HG03457 (cell line): ENCODE data around the gene CNTN4.

Experiments used
- ATAC-seq: cut with Tn5 transposase; IDR thresholded peaks from one replicate; pipeline ENCODE4 v1.9.1; 2021; ENCODE audit warnings: moderate number of reproducible peaks; ENCODE audit not compliant: unreplicated experiment

CNTN4 gene

DNA sequence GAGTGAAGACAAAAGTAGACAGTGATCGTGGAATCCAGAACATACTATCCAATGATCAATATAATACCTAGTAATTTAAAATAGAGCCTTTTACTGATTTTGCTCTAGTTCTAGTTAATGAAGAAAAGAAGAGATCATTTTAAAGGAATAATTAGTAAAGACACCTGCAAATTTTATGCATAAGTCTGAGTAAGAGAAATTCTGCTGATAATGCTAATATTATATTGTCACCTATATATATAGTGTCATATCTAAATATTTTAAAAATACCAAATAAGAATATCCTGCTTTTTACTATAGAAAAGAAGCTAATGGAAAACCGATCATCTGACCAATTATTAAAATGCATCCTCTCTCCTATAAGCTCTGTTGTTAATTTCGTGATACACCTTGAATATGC is 152.1 kb downstream of the CNTN4 start:
- no peak for ATAC-seq

DNA sequence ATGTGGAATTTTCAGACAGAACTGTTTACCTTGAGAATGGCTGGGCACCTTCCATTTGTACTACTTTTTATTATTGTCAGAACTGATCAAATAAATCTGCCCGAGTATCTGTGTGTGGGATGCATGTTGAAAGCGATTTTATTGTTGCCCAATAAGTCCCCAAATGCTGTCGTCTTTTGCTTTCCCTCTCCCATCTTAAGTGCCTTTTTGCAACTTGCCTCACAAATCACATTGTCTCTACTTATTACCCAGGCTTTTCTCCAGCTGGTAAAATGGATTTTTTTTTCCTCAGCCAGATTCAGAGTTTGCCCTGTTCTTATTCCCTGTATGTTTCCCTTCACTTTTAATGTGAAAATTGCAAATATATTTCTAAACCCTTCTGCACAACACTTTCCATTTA is 163.1 kb downstream of the CNTN4 start:
- ATAC-seq, result no peak

GRCh38 chr3:2262204-2262603 is 163.5 kb downstream of the CNTN4 start:
- no peak for ATAC-seq

GRCh38 chr3:2266606-2267005 is 167.9 kb downstream of the CNTN4 start:
- ATAC-seq, result no peak

GRCh38 chr3:2268779-2269178 is 170.1 kb downstream of the CNTN4 start:
- ATAC-seq, result no peak

GRCh38 chr3:2274526-2274925 is 175.9 kb downstream of the CNTN4 start:
- no peak for ATAC-seq

DNA sequence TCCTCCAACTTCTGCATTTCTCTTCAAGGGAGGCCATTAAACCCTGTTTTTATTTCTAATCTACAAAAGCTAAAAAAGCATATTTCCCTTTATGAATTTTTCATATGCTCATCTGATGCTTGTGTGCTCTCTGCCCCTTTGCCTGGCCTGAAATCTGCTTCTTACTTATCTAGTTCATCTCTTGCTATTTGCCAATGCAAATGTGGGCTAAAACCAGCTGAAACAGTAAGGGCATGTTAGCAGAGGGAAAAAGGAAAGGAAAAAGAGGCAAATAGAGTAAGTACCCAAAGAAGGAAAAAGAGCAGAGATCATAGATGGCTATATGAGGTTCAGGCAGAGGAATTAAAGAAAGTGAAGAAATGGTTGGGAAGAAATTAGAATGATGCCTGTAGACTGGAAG is 185.2 kb downstream of the CNTN4 start:
- ATAC-seq, result no peak

GRCh38 chr3:2300938-2301337 is 202.3 kb downstream of the CNTN4 start:
- ATAC-seq, result no peak

- no peak for ATAC-seq
Measured at GRCh38 chr3:2301361-2301760, 202.7 kb downstream of the CNTN4 start.

- no peak for ATAC-seq
Measured at GRCh38 chr3:2303566-2303965, 204.9 kb downstream of the CNTN4 start.

- no peak for ATAC-seq
Measured at GRCh38 chr3:2311022-2311421, 212.4 kb downstream of the CNTN4 start.

DNA sequence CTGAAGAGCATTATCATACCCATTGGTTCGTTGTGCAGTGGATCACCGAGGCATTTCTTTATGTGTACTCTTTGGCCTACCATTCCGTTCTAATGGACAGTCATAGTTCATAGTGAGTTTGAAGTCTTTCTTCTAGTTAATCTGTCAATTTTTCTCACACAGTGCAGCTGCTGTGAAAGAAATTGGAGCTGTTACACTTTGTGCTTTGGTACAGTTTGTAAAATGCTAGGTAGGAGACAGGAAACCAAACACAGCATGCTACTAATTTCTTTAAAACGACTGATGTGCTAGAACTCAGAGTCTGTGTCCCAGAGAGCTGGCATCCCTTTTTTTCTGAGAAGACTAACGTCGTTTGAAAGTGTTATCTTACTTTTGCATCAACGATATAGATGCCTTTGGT is 218.9 kb downstream of the CNTN4 start:
- no peak for ATAC-seq

DNA sequence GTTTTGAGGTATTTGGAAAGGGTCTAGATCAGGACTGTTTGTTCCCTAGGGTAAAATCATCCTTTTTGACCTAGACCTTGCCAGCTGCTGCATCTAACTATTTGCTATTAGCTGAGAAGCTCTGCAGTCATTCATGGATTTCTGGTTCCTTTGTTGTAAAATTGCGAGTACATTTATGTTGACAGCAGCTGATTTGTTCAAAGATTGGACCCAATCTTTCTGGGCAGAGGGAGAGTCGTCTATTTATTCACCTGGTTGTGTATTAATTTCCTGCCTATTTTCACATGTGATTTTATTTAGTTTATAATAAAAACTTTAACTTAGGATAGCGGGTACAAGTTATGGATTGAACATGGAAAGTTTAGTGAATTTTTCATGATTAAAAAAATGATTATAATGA is 236.3 kb downstream of the CNTN4 start:
- no peak for ATAC-seq

- no peak for ATAC-seq
Measured at GRCh38 chr3:2343031-2343682, 244.5 kb downstream of the CNTN4 start.

- ATAC-seq, result no peak
Measured at GRCh38 chr3:2352134-2352762, 253.6 kb downstream of the CNTN4 start.

DNA sequence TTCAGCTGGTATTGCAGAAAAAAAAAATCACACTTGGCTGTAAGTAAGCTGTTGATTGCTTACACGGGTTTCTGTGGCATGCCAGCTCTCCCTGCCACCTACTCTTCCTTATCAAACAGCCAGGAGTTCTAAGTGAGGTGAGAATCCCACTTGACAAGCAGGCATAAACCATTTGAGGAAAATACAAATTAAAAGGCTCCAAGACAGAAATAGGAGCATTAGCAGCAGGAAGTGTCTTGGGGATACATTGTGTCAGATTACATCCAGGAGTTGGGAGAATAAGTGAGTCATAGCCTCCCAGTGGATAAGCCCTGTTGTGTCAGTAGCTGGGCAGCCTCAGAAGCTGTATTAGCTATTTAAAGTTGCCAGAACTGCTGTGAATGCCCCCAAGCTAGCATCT is 256.0 kb downstream of the CNTN4 start:
- no peak for ATAC-seq

DNA sequence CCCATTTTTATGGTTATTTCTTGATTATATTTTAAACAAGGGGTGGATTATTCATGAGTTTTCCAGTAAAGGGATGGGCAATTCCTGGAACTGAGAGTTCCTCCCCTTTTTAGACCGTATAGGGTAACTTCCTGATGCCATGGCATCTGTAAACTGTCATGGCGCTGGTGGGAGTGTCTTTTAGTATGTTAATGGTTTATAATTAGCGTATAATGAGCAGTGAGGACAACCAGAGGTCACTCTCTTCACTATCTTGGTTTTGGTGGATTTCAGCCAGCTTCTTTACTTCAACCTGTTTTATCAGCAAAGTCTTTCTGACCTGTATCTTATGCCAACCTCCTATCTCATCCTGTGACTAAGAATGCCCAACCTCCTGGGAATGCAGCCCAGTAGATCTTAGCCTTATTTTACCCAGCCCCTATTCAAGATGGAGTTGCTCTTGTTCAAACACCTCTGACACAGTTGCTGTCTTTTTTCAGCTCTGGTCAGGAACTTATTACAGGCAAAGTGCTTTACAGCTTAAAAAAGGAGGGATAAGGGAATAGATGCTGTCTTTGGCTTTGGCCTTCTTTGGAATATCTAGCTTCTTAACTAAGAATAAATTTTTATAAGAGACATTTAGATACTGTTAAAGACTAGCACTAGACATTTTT is 257.8 kb downstream of the CNTN4 start:
- ATAC-seq, result no peak

- no peak for ATAC-seq
Measured at GRCh38 chr3:2360815-2361214, 262.1 kb downstream of the CNTN4 start.

DNA sequence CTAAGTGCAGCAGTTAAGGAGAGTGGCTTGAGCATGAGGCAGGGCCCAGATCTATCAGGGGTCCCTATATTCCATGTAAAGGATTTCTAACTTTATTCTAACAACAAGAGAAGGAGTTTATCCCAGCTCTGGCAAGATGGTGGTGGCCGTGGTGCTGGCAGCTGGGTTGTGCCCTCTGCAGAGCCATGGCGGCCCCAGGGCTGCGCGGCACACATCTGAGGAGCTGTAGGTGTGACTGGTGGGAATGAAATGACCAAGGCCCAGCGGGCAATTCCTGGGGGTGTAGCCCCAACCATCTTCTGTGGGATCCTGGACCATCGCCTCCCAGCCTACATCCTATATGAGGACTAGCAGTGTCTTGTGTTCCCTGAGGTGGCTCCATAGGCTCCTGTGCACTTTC is 263.5 kb downstream of the CNTN4 start:
- ATAC-seq, result no peak

DNA sequence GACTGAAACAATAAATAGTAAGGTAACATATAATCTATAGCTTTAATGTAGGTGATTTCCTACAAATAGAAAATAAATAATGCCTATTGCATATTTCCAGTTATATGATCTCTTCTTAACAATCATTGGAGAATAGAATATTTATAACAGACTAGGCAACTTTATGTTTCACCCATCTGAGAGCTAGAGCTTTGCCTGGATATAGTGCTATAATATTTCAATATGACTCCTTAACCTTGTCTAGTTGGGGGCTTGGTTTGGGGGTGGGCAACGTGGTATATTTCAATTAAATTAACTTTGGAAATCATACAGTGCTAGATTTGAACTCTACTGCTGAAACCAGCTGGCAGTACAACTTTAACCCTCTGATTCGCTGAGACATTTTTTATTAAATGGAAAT is 265.2 kb downstream of the CNTN4 start:
- no peak for ATAC-seq

GRCh38 chr3:2370317-2370716 is 271.7 kb downstream of the CNTN4 start:
- ATAC-seq, result no peak

- no peak for ATAC-seq
Measured at GRCh38 chr3:2372306-2372705, 273.6 kb downstream of the CNTN4 start.

GRCh38 chr3:2375376-2375775 is 276.7 kb downstream of the CNTN4 start:
- no peak for ATAC-seq
